ENCODE results near the gene QDPR.

QDPR gene

GRCh38 chr4:17491196-17491595, 20.7 kb downstream of the QDPR start:
- Histone ChIP-seq H3K27me3 (ENCODE audit: insufficient read depth, low read length) (no peaks in the 10 kb centered on the region), H3K4me2 (ENCODE audit: low read length) (no peak overlapping the region), H3K36me3 (ENCODE audit: control insufficient read depth in 1 of 2, insufficient read depth in 2 of 2, low read length in 2 of 2) (peaks cover 4 to 16% of the 10 kb centered on the region in 2 experiments), H3K9ac (ENCODE audit: low read length) (no peak overlapping the region), H3K27ac (ENCODE audit: low read depth, low read length) (no peak overlapping the region), H4K8ac (ENCODE audit: low read depth, low read length) (no peak overlapping the region), H2BK120ac (ENCODE audit: insufficient read depth, low read length, poor library complexity) (no peak overlapping the region), H3K79me1 (ENCODE audit: low read length) (peaks cover 7% of the 10 kb centered on the region), H3K4me3 (ENCODE audit: low read depth, low read length) (no peak overlapping the region), H4K12ac (ENCODE audit: low read depth, low read length) (no peak overlapping the region), H3K9me3 (ENCODE audit: insufficient read depth, low read depth, low read length) (peaks cover 2% of the 10 kb centered on the region), H2BK12ac (ENCODE audit: low read length) (no peak overlapping the region), H4K91ac (ENCODE audit: low read depth, low read length) (no peak overlapping the region), H3K79me2 (ENCODE audit: control insufficient read depth, insufficient read depth, low read length, poor library complexity) (no peaks in the 10 kb centered on the region), H2AFZ (ENCODE audit: insufficient read depth, low read length, poor library complexity) (no peak overlapping the region), H3K4ac (ENCODE audit: low read depth, low read length) (no peak overlapping the region), H3K23ac (ENCODE audit: low read length) (no peak overlapping the region), H2AK5ac (ENCODE audit: low read length) (no peak overlapping the region), H2BK5ac (ENCODE audit: low read depth, low read length, poor library complexity) (no peak overlapping the region), H3K18ac (ENCODE audit: low read length) (no peak overlapping the region), H3K4me1 (ENCODE audit: control insufficient read depth in 1 of 2, insufficient read depth in 2 of 2, low read length in 2 of 2) (peaks cover 15 to 18% of the 10 kb centered on the region in 2 experiments), H3K14ac (ENCODE audit: low read length) (peak overlapping the region; percentile 43)
- WGBS (ENCODE audit: extremely low coverage, insufficient coverage, insufficient read length): no CpG with 5 or more reads among the region's 3 CpGs
- DNase-seq: no peak

- Histone ChIP-seq H3K9me3 (ENCODE audit: insufficient read depth, low read depth, low read length) (peaks cover 2% of the 10 kb centered on the region), H3K4me3 (ENCODE audit: low read depth, low read length) (no peak overlapping the region), H3K14ac (ENCODE audit: low read length) (no peak overlapping the region), H3K4ac (ENCODE audit: low read depth, low read length) (no peak overlapping the region), H4K91ac (ENCODE audit: low read depth, low read length) (no peak overlapping the region), H3K18ac (ENCODE audit: low read length) (no peak overlapping the region), H3K27ac (ENCODE audit: low read depth, low read length) (no peak overlapping the region), H2BK12ac (ENCODE audit: low read length) (no peak overlapping the region), H3K27me3 (ENCODE audit: insufficient read depth, low read length) (no peaks in the 10 kb centered on the region), H4K8ac (ENCODE audit: low read depth, low read length) (no peak overlapping the region), H3K9ac (ENCODE audit: low read length) (no peak overlapping the region), H3K36me3 (ENCODE audit: control insufficient read depth in 1 of 2, insufficient read depth in 2 of 2, low read length in 2 of 2) (peaks cover 4 to 16% of the 10 kb centered on the region in 2 experiments), H3K4me2 (ENCODE audit: low read length) (peak overlapping the region; percentile 13), H3K4me1 (ENCODE audit: control insufficient read depth in 1 of 2, insufficient read depth in 2 of 2, low read length in 2 of 2) (peaks cover 15 to 18% of the 10 kb centered on the region in 2 experiments), H3K79me2 (ENCODE audit: control insufficient read depth, insufficient read depth, low read length, poor library complexity) (no peaks in the 10 kb centered on the region), H2AFZ (ENCODE audit: insufficient read depth, low read length, poor library complexity) (no peak overlapping the region), H2BK120ac (ENCODE audit: insufficient read depth, low read length, poor library complexity) (no peak overlapping the region), H4K12ac (ENCODE audit: low read depth, low read length) (no peak overlapping the region), H3K79me1 (ENCODE audit: low read length) (peaks cover 7% of the 10 kb centered on the region), H2BK5ac (ENCODE audit: low read depth, low read length, poor library complexity) (no peak overlapping the region), H2AK5ac (ENCODE audit: low read length) (no peak overlapping the region), H3K23ac (ENCODE audit: low read length) (no peak overlapping the region)
- no CpG with 5 or more reads among the region's 6 CpGs for WGBS (ENCODE audit: extremely low coverage, insufficient coverage, insufficient read length)
- peak in 1 of 2 donors; percentile 9 for DNase-seq
Measured at GRCh38 chr4:17490575-17491059, 21.3 kb downstream of the QDPR start.

GRCh38 chr4:17489721-17490120, 22.2 kb downstream of the QDPR start:
- Histone ChIP-seq H3K4ac (ENCODE audit: low read depth, low read length) (no peak overlapping the region), H3K36me3 (ENCODE audit: control insufficient read depth in 1 of 2, insufficient read depth in 2 of 2, low read length in 2 of 2) (peaks cover 4 to 14% of the 10 kb centered on the region in 2 experiments), H2BK120ac (ENCODE audit: insufficient read depth, low read length, poor library complexity) (no peak overlapping the region), H3K9ac (ENCODE audit: low read length) (no peak overlapping the region), H3K4me2 (ENCODE audit: low read length) (no peak overlapping the region), H2BK12ac (ENCODE audit: low read length) (peak overlapping the region; percentile 93), H4K8ac (ENCODE audit: low read depth, low read length) (no peak overlapping the region), H3K27me3 (ENCODE audit: insufficient read depth, low read length) (no peaks in the 10 kb centered on the region), H3K79me1 (ENCODE audit: low read length) (peaks cover 7% of the 10 kb centered on the region), H3K14ac (ENCODE audit: low read length) (no peak overlapping the region), H3K79me2 (ENCODE audit: control insufficient read depth, insufficient read depth, low read length, poor library complexity) (no peaks in the 10 kb centered on the region), H3K27ac (ENCODE audit: low read depth, low read length) (no peak overlapping the region), H4K91ac (ENCODE audit: low read depth, low read length) (no peak overlapping the region), H2AFZ (ENCODE audit: insufficient read depth, low read length, poor library complexity) (no peak overlapping the region), H3K4me1 (ENCODE audit: control insufficient read depth in 1 of 2, insufficient read depth in 2 of 2, low read length in 2 of 2) (peaks cover 15 to 16% of the 10 kb centered on the region in 2 experiments), H4K12ac (ENCODE audit: low read depth, low read length) (no peak overlapping the region), H2BK5ac (ENCODE audit: low read depth, low read length, poor library complexity) (no peak overlapping the region), H3K9me3 (ENCODE audit: insufficient read depth, low read depth, low read length) (peaks cover 2% of the 10 kb centered on the region), H2AK5ac (ENCODE audit: low read length) (peak overlapping the region; percentile 88), H3K4me3 (ENCODE audit: low read depth, low read length) (no peak overlapping the region), H3K23ac (ENCODE audit: low read length) (no peak overlapping the region), H3K18ac (ENCODE audit: low read length) (no peak overlapping the region)
- no peak for DNase-seq
- WGBS (ENCODE audit: extremely low coverage, insufficient coverage, insufficient read length): no CpG with 5 or more reads among the region's 8 CpGs

- H3K23ac ChIP-seq (ENCODE audit: low read length): no peak overlapping the region
- H3K9ac ChIP-seq (ENCODE audit: low read length): no peak overlapping the region
- no peak overlapping the region for H3K4ac ChIP-seq (ENCODE audit: low read depth, low read length)
- H4K8ac ChIP-seq (ENCODE audit: low read depth, low read length): no peak overlapping the region
- no peak overlapping the region for H3K4me3 ChIP-seq (ENCODE audit: low read depth, low read length)
- peaks cover 4 to 14% of the 10 kb centered on the region in 2 experiments for H3K36me3 ChIP-seq (ENCODE audit: control insufficient read depth in 1 of 2, insufficient read depth in 2 of 2, low read length in 2 of 2)
- H3K4me1 ChIP-seq (ENCODE audit: control insufficient read depth in 1 of 2, insufficient read depth in 2 of 2, low read length in 2 of 2): peaks cover 13% of the 10 kb centered on the region in 2 experiments
- WGBS (ENCODE audit: extremely low coverage, insufficient coverage, insufficient read length): no CpG with 5 or more reads among the region's 5 CpGs
- no peak overlapping the region for H4K91ac ChIP-seq (ENCODE audit: low read depth, low read length)
- H3K9me3 ChIP-seq (ENCODE audit: insufficient read depth, low read depth, low read length): peaks cover 2% of the 10 kb centered on the region
- H2BK120ac ChIP-seq (ENCODE audit: insufficient read depth, low read length, poor library complexity): no peak overlapping the region
- H3K14ac ChIP-seq (ENCODE audit: low read length): no peak overlapping the region
- H4K12ac ChIP-seq (ENCODE audit: low read depth, low read length): no peak overlapping the region
- H3K4me2 ChIP-seq (ENCODE audit: low read length): no peak overlapping the region
- no peak overlapping the region for H2AFZ ChIP-seq (ENCODE audit: insufficient read depth, low read length, poor library complexity)
- no peaks in the 10 kb centered on the region for H3K27me3 ChIP-seq (ENCODE audit: insufficient read depth, low read length)
- no peak overlapping the region for H2BK5ac ChIP-seq (ENCODE audit: low read depth, low read length, poor library complexity)
- no peak overlapping the region for H2BK12ac ChIP-seq (ENCODE audit: low read length)
- no peaks in the 10 kb centered on the region for H3K79me2 ChIP-seq (ENCODE audit: control insufficient read depth, insufficient read depth, low read length, poor library complexity)
- H3K18ac ChIP-seq (ENCODE audit: low read length): no peak overlapping the region
- H3K27ac ChIP-seq (ENCODE audit: low read depth, low read length): no peak overlapping the region
- peaks cover 7% of the 10 kb centered on the region for H3K79me1 ChIP-seq (ENCODE audit: low read length)
- DNase-seq: no peak
- no peak overlapping the region for H2AK5ac ChIP-seq (ENCODE audit: low read length)
Measured at GRCh38 chr4:17489123-17489522, 22.8 kb downstream of the QDPR start.
